Esophagus squamous epithelium (tissue), 5 donors: ENCODE measurements around the gene CCL4. TPM values are rescaled to one million over a fixed set of nuclear protein-coding genes. Genes with fewer than 3 reads are reported as not detected.
"Not testable (repeated sequence)": the region's sequence is repeated elsewhere in the genome, so short reads cannot be mapped to it uniquely, and the experiment has no call there.

ENCODE experiments used
- DNase-seq: peaks from one replicate; lab custom pipeline; 2025; lab: John Stamatoyannopoulos, UW
- H3K27ac ChIP-seq, 4 donors: fragments of 200-600 bp; sonication (generic); one replicate each; pipeline ENCODE4 v1.5.1; 2016 to 2019; ENCODE audit warnings: mild to moderate bottlenecking in 1 of 4
- H3K27me3 ChIP-seq, 4 donors: fragments of 200-600 bp; sonication (generic); 1 replicate in 3 of 4; 2 replicates in 1 of 4; pipeline versions ENCODE4 v1.5.1 to v1.6.0; 2017 to 2021; ENCODE audit warnings: antibody characterized with exemption in 1 of 4
- H3K36me3 ChIP-seq, 3 donors: fragments of 200-600 bp; sonication (generic); one replicate each; pipeline ENCODE4 v1.5.1; 2016 to 2019
- H3K4me1 ChIP-seq, 3 donors: fragments of 200-600 bp; sonication (generic); one replicate each; pipeline ENCODE4 v1.5.1; 2017 to 2019
- H3K4me3 ChIP-seq, 4 donors: fragments of 200-600 bp; sonication (generic); 1 replicate in 3 of 4; 2 replicates in 1 of 4; pipeline ENCODE4 v1.5.1; 2016 to 2019; ENCODE audit warnings: mild to moderate bottlenecking in 2 of 4, moderate library complexity in 1 of 4
- H3K9me3 ChIP-seq, 3 donors: fragments of 200-600 bp; sonication (generic); one replicate each; pipeline ENCODE4 v1.5.1; 2016 to 2019
- POLR2A ChIP-seq, 4 donors: fragments of 450-650 bp; IDR thresholded peaks; one replicate each; pipeline ENCODE4 v1.6.1; 2017; ENCODE audit warnings: antibody characterized with exemption in 4 of 4, mild to moderate bottlenecking in 4 of 4, moderate library complexity in 3 of 4
- WGBS, 2 donors: methylation state at CpG; one replicate each; pipeline ENCODE4 v1.1.5; 2018; 5-methylcytosine and 5-hydroxymethylcytosine counted together
- intact Hi-C: fragments of 100-400 bp; cut with DNase I; formaldehyde crosslinking; loops from one replicate; pipeline ENCODE4 v1.15.0; 2022
- total RNA-seq, 4 donors: library from RNA; depleted of rRNA; stranded (reverse); fragments of >200 nt; gene quantifications; one replicate each; pipeline ENCODE4 v1.1.0, GENCODE V29; 2016
- TF ChIP-seq, protein P1 (sequence below), 6 experiments: fragments of 450-650 bp in 4 of 6; fragments of 200-600 bp in 2 of 6; sonication (generic) in 2 of 6; IDR thresholded peaks; one replicate each; pipeline ENCODE4 v1.5.1; 2016 to 2019; ENCODE audit warnings: antibody characterized with exemption in 6 of 6, mild to moderate bottlenecking in 4 of 6, moderate library complexity in 4 of 6
- donor health status: DM: yes; HTN: yes; CAD: no.

The CCL4 gene
- total RNA-seq, result 1 to 10 TPM in 3 of 4 donors, under 1 TPM in 1; 0.56 to 3.2 (median 2.6) TPM

DNA sequence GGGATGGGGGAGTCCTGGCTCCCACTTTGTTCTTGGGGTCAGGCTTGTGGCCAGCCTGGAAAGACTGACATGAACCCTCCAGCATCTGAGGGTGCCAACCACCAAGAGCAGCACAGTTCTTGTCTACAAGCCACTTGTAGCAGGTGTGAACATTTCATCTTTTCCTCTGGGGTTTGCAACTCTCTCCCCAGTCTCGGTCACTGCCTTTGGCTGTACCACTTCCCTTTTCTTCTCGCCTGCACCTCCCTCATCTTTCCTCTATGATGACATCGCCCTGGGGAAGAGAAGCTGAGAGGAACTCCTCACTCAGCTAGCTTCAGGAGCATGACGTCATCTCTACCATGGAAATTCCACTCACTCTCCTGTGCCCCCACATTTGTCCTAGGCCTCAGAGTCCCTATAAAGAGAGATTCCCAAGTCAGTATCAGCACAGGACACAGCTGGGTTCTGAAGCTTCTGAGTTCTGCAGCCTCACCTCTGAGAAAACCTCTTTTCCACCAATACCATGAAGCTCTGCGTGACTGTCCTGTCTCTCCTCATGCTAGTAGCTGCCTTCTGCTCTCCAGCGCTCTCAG is at the start of gene CCL4:
Gene CCL4, plus strand, starts transcription at position 427 of the 575 bp plus-strand sequence. Its CDS starts 79 bp downstream, at position 506.
- intact Hi-C loops, H3K27me3 ChIP-seq, H3K9me3 ChIP-seq, DNase-seq, H3K36me3 ChIP-seq, H3K4me1 ChIP-seq: not testable (repeated sequence)
- peak within 1 kb of the TSS in 1 of 4 donors; percentile 11 for H3K4me3 ChIP-seq
- WGBS, 2 donors, result 60 to 79% methylated on average over 5 to 6 of the region's 6 CpGs
- H3K27ac ChIP-seq, result peak within 1 kb of the TSS in 1 of 4 donors; percentile 36

DNA sequence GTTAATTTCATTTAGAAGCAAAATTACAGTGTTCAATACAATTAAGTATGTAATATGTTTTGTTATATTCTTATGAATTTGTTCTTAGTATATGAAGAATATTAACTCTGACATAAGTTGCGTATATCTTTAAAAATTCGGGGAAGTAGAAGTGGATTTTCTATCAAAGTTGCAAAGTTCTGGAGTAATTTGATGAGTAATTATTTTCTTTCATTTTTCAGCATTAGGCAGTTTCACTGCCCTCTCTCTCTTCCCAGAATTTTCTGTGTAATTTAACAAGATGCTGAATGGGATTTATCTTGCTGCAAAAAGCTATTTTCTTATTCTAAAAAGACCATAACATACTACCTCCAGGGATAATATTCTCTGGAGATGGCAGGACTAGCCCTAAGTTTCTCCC is 48.5 kb upstream of the CCL4 start:
- Histone ChIP-seq H3K27me3 (no peaks in the 10 kb centered on the region), H3K9me3 (no peaks in the 10 kb centered on the region), H3K27ac (no peak overlapping the region), H3K36me3 (no peaks in the 10 kb centered on the region), H3K4me1 (no peaks in the 10 kb centered on the region), H3K4me3 (no peak overlapping the region)
- no peak for DNase-seq
- TF ChIP-seq, protein P1, sequence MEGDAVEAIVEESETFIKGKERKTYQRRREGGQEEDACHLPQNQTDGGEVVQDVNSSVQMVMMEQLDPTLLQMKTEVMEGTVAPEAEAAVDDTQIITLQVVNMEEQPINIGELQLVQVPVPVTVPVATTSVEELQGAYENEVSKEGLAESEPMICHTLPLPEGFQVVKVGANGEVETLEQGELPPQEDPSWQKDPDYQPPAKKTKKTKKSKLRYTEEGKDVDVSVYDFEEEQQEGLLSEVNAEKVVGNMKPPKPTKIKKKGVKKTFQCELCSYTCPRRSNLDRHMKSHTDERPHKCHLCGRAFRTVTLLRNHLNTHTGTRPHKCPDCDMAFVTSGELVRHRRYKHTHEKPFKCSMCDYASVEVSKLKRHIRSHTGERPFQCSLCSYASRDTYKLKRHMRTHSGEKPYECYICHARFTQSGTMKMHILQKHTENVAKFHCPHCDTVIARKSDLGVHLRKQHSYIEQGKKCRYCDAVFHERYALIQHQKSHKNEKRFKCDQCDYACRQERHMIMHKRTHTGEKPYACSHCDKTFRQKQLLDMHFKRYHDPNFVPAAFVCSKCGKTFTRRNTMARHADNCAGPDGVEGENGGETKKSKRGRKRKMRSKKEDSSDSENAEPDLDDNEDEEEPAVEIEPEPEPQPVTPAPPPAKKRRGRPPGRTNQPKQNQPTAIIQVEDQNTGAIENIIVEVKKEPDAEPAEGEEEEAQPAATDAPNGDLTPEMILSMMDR (IDR thresholded peaks at IDR 0.05), result no peak
- TF ChIP-seq POLR2A (IDR thresholded peaks at IDR 0.05), result no peak
- WGBS, 2 donors, result 77 to 83% methylated on average over 2 of the region's 2 CpGs
- intact Hi-C loops, result no loop called here

DNA sequence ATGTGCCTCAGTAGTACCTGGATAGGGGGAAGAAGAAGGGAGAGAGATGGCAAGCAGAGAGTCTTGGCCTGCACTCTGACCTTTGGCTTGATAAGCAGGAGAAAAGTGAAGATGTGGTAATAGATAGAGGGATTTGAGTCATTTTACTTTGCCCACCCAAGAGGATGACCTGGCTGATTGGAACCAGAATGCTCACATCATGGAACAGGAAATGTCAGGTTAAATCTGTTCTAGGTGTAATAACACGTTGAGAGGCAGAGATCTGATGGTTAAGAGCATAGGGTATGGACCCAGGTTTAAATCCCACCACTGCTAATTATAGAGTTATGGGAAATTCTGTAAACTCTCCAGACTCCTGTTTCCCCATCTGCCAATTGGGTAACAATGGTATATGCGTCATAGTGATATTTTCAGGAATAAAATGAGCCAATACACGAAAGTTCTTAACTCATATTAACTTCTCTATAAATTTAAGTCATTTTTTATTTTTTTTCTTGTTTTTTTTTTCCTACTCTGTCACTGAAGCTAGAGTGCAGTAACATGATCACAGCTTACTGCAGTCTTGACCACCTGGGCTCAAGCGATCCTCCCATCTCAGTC is 47.6 kb upstream of the CCL4 start:
- no peaks in the 10 kb centered on the region for H3K27me3 ChIP-seq
- H3K27ac ChIP-seq, result no peak overlapping the region
- H3K36me3 ChIP-seq, result no peaks in the 10 kb centered on the region
- H3K4me3 ChIP-seq, result no peak overlapping the region
- no peaks in the 10 kb centered on the region for H3K9me3 ChIP-seq
- DNase-seq, result no peak
- TF ChIP-seq POLR2A (IDR thresholded peaks at IDR 0.05), result no peak
- TF ChIP-seq, protein P1 (IDR thresholded peaks at IDR 0.05), result no peak
- intact Hi-C loops, result no loop called here
- WGBS, 2 donors, result 60 to 77% methylated on average over 4 of the region's 4 CpGs
- H3K4me1 ChIP-seq, result no peaks in the 10 kb centered on the region

DNA sequence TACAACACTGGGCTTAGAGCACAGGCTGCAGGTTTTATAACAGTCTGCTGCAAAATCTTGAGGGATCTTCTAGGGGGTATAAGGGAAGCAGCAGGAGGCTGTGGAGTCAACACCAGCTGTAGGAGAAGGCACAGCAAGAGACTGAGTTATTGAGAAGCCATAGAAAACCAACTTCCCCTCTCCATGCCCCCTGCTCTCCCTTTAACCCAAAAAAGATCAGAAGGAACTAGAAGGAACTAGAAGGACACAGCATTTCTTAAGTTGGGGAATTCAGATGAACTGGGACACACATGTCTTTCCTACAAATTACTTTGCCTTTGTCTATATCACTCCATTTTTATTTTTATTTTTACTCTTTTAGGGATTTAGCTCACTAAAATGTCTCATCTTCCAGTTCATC is 45.7 kb upstream of the CCL4 start:
- Histone ChIP-seq H3K27ac (no peak overlapping the region), H3K9me3 (no peaks in the 10 kb centered on the region), H3K27me3 (no peaks in the 10 kb centered on the region), H3K4me3 (no peak overlapping the region), H3K36me3 (no peaks in the 10 kb centered on the region), H3K4me1 (no peaks in the 10 kb centered on the region)
- DNase-seq, result no peak
- TF ChIP-seq, protein P1 (IDR thresholded peaks at IDR 0.05), result no peak
- TF ChIP-seq POLR2A (IDR thresholded peaks at IDR 0.05), result no peak
- intact Hi-C loops, result no loop called here

DNA sequence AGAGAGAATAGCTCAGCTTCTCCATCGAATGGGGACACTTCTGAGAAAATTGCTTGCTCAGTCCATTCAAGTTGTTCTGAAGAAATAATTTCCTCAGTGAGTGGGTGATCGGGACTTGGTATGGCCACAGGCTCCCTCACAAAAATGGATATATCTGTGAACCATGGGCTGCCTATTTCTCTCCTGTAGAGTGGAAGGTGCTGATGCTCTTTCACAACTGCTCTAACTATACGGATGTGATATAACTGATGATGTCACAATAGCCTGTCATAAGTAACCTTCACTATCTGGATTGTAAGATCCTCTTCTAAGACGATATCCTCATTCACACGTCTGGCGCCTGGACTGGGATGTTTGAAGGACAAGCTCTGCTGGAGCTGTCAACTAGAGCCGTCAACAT is 44.2 kb upstream of the CCL4 start:
- TF ChIP-seq, protein P1 (IDR thresholded peaks at IDR 0.05), result no peak
- no peak for TF ChIP-seq POLR2A (IDR thresholded peaks at IDR 0.05)
- H3K27ac ChIP-seq, result no peak overlapping the region
- DNase-seq, result no peak
- no peaks in the 10 kb centered on the region for H3K27me3 ChIP-seq
- H3K36me3 ChIP-seq, result no peaks in the 10 kb centered on the region
- no peaks in the 10 kb centered on the region for H3K9me3 ChIP-seq
- intact Hi-C loops, result no loop called here
- no peak overlapping the region for H3K4me3 ChIP-seq
- WGBS, 2 donors, result 74 to 75% methylated on average over 7 of the region's 7 CpGs
- no peaks in the 10 kb centered on the region for H3K4me1 ChIP-seq
